ENCODE measurements around the gene FAM216A. TPM values are rescaled to one million over a fixed set of nuclear protein-coding genes. Genes with fewer than 3 reads are reported as not detected.
"Not testable (repeated sequence)": the region's sequence is repeated elsewhere in the genome, so short reads cannot be mapped to it uniquely, and the experiment has no call there.

FAM216A gene
- total and polyA plus RNA-seq, 9 donors: 12.2 to 18.3 (median 14.7) TPM

DNA sequence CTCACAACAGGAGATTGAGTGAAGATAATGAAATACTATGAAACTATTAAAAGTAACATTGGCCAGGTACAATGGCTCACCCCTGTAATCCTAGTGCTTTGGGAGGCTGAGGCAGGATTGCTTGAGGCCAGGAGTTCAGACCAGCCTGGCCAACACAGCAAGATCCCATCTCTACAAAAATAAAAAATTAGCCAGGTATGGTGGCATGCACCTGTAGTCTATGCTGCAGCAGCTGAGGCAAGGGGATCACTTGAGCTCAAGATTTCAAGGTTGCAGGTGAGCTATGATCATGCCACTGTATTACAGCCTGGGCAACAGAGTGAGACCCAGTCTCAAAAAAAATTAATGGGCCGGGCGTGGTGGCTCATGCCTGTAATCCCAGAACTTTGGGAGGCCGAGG, 48.4 kb downstream of the FAM216A start:
- 87% methylated on average over 3 of the region's 3 CpGs for WGBS (ENCODE audit: insufficient coverage)
- Histone ChIP-seq H3K9me3 (replicated peaks; ENCODE audit: control insufficient read depth, low read depth, low read length) (no peaks in the 10 kb centered on the region), H3K36me3 (ENCODE audit: control insufficient read depth, insufficient read depth, low read length) (no peaks in the 10 kb centered on the region), H3K4me1 (ENCODE audit: control insufficient read depth, insufficient read depth, low read length) (no peaks in the 10 kb centered on the region), H3K27me3 (ENCODE audit: control insufficient read depth, insufficient read depth, low read length) (no peaks in the 10 kb centered on the region), H3K27ac (ENCODE audit: low read length) (no peak overlapping the region), H3K4me3 (ENCODE audit: low read length) (no peak overlapping the region)
- no peak for DNase-seq

- not testable (repeated sequence) for H3K27ac ChIP-seq (ENCODE audit: low read length); DNase-seq
- WGBS (ENCODE audit: insufficient coverage): 93% methylated on average over 7 of the region's 8 CpGs
These were observed 49.4 kb downstream of the FAM216A start for GRCh38 chr12:110518014-110518413.

GRCh38 chr12:110520876-110521712, 52.4 kb downstream of the FAM216A start:
- H3K27ac ChIP-seq (ENCODE audit: low read length); DNase-seq; H3K36me3 ChIP-seq (ENCODE audit: control insufficient read depth, insufficient read depth, low read length); H3K4me1 ChIP-seq (ENCODE audit: control insufficient read depth, insufficient read depth, low read length); H3K9me3 ChIP-seq (replicated peaks; ENCODE audit: control insufficient read depth, low read depth, low read length); H3K4me3 ChIP-seq (ENCODE audit: low read length); H3K27me3 ChIP-seq (ENCODE audit: control insufficient read depth, insufficient read depth, low read length): not testable (repeated sequence)
- WGBS (ENCODE audit: insufficient coverage): no CpG with 5 or more reads among the region's 11 CpGs

More at GRCh38 chr12:110518014-110518413, 49.4 kb downstream of the FAM216A start:
- not testable (repeated sequence) for H3K9me3 ChIP-seq (replicated peaks; ENCODE audit: control insufficient read depth, low read depth, low read length); H3K4me1 ChIP-seq (ENCODE audit: control insufficient read depth, insufficient read depth, low read length); H3K4me3 ChIP-seq (ENCODE audit: low read length); H3K27me3 ChIP-seq (ENCODE audit: control insufficient read depth, insufficient read depth, low read length); H3K36me3 ChIP-seq (ENCODE audit: control insufficient read depth, insufficient read depth, low read length)

DNA sequence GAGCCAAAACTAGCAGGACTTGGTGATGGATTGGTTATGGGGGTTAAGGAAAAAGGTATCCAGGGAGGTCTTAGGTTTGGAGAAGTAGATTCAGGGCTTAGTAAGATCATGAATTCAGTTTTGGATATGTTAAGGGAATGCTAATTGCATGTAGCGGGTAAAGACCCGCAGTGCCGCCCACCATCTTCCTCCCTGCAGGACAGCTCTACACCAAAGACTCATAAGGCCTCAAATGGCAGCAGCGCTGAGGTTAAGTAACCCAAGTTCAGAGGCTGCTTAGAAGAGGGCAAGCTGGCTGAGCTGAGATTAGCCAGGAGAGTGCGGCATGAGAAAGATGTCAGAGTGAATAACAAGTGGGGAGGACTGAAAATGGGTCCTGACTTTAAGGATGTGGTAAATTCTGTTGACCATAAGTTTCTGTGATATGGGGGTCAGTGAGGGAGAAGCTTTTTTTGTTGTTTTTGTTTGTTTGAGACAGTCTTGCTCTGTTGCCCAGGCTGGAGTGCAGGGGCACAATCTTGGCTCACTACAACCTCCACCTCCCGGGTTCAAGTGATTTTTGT, 59.7 kb downstream of the FAM216A start:
- H3K4me1 ChIP-seq (ENCODE audit: control insufficient read depth, insufficient read depth, low read length): no peaks in the 10 kb centered on the region
- no peaks in the 10 kb centered on the region for H3K9me3 ChIP-seq (replicated peaks; ENCODE audit: control insufficient read depth, low read depth, low read length)
- peaks cover 2% of the 10 kb centered on the region for H3K36me3 ChIP-seq (ENCODE audit: control insufficient read depth, insufficient read depth, low read length)
- no peak for DNase-seq
- no peaks in the 10 kb centered on the region for H3K27me3 ChIP-seq (ENCODE audit: control insufficient read depth, insufficient read depth, low read length)
- 80% methylated on average over 2 of the region's 6 CpGs for WGBS (ENCODE audit: insufficient coverage)
- H3K4me3 ChIP-seq (ENCODE audit: low read length): no peak overlapping the region
- H3K27ac ChIP-seq (ENCODE audit: low read length): no peak overlapping the region

- WGBS (ENCODE audit: insufficient coverage): no CpG with 5 or more reads among the region's 2 CpGs
- H3K9me3 ChIP-seq (replicated peaks; ENCODE audit: control insufficient read depth, low read depth, low read length): no peaks in the 10 kb centered on the region
- H3K4me3 ChIP-seq (ENCODE audit: low read length): no peak overlapping the region
- no peaks in the 10 kb centered on the region for H3K4me1 ChIP-seq (ENCODE audit: control insufficient read depth, insufficient read depth, low read length)
- no peak overlapping the region for H3K27ac ChIP-seq (ENCODE audit: low read length)
- no peak for DNase-seq
- H3K36me3 ChIP-seq (ENCODE audit: control insufficient read depth, insufficient read depth, low read length): peaks cover 5% of the 10 kb centered on the region
- no peaks in the 10 kb centered on the region for H3K27me3 ChIP-seq (ENCODE audit: control insufficient read depth, insufficient read depth, low read length)
These were observed 61.9 kb downstream of the FAM216A start for GRCh38 chr12:110530511-110530910.

DNA sequence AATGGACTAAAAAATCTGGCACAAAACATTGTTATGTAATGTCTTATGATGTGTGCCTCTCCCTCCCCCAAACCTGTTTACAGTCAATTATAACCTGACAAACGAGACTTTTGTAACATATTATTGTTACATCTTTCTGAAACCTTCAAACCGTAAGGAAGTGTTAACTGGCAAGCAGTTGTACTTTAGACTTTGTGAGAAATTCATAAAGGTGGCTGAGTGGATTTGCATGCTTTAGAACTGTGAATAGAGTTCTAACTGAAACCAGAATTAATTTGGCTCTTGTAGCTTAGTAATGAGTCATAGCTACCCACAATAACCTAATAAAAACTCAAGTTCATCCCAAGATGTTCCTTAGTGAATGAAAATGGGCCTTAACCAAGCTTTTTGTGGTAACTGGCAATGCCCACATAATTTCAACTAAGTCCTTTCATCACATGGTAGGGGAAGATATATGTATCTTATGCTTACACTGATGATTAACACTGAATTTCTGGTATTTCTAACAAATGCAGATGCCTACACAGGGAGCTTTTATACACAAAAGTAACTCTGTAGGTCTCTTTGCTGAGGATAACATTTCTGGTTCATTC, 63.2 kb downstream of the FAM216A start:
- peaks cover 13% of the 10 kb centered on the region for H3K36me3 ChIP-seq (ENCODE audit: control insufficient read depth, insufficient read depth, low read length)
- DNase-seq: no peak
- H3K4me3 ChIP-seq (ENCODE audit: low read length): no peak overlapping the region
- no CpG with 5 or more reads among the region's 2 CpGs for WGBS (ENCODE audit: insufficient coverage)
- H3K27me3 ChIP-seq (ENCODE audit: control insufficient read depth, insufficient read depth, low read length): no peaks in the 10 kb centered on the region
- H3K27ac ChIP-seq (ENCODE audit: low read length): no peak overlapping the region
- no peaks in the 10 kb centered on the region for H3K9me3 ChIP-seq (replicated peaks; ENCODE audit: control insufficient read depth, low read depth, low read length)
- no peaks in the 10 kb centered on the region for H3K4me1 ChIP-seq (ENCODE audit: control insufficient read depth, insufficient read depth, low read length)

DNA sequence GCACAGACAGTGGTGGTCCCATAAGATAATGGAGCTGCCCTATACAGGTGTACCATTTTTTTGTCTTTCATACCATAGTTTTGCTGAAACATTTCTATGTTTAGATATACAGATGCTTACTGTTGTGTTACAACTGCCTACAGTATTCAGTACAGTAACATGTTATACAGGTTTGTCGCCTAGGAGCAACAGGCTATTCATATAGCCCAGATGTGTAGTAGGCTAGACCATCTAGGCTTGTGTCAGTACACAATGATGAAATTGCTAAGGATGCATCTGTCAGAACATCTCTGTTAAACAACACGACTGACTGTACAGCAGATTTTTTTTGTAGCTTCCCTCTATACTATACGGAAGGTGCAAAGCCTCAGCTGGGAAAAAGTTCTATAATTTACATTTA, 64.0 kb downstream of the FAM216A start:
- no peaks in the 10 kb centered on the region for H3K27me3 ChIP-seq (ENCODE audit: control insufficient read depth, insufficient read depth, low read length)
- DNase-seq: no peak
- H3K4me1 ChIP-seq (ENCODE audit: control insufficient read depth, insufficient read depth, low read length): peaks cover 2% of the 10 kb centered on the region
- WGBS (ENCODE audit: insufficient coverage): no CpG with 5 or more reads among the region's 3 CpGs
- no peak overlapping the region for H3K4me3 ChIP-seq (ENCODE audit: low read length)
- H3K36me3 ChIP-seq (ENCODE audit: control insufficient read depth, insufficient read depth, low read length): peaks cover 16% of the 10 kb centered on the region
- no peaks in the 10 kb centered on the region for H3K9me3 ChIP-seq (replicated peaks; ENCODE audit: control insufficient read depth, low read depth, low read length)
- H3K27ac ChIP-seq (ENCODE audit: low read length): no peak overlapping the region

GRCh38 chr12:110533607-110534006, 65.0 kb downstream of the FAM216A start:
- no peak overlapping the region for H3K27ac ChIP-seq (ENCODE audit: low read length)
- no peaks in the 10 kb centered on the region for H3K9me3 ChIP-seq (replicated peaks; ENCODE audit: control insufficient read depth, low read depth, low read length)
- no peak overlapping the region for H3K4me3 ChIP-seq (ENCODE audit: low read length)
- no peaks in the 10 kb centered on the region for H3K27me3 ChIP-seq (ENCODE audit: control insufficient read depth, insufficient read depth, low read length)
- no CpG with 5 or more reads among the region's 6 CpGs for WGBS (ENCODE audit: insufficient coverage)
- DNase-seq: no peak
- peaks cover 6% of the 10 kb centered on the region for H3K4me1 ChIP-seq (ENCODE audit: control insufficient read depth, insufficient read depth, low read length)
- peaks cover 26% of the 10 kb centered on the region for H3K36me3 ChIP-seq (ENCODE audit: control insufficient read depth, insufficient read depth, low read length)

- no CpG with 5 or more reads among the region's 6 CpGs for WGBS (ENCODE audit: insufficient coverage)
- Histone ChIP-seq H3K9me3 (replicated peaks; ENCODE audit: control insufficient read depth, low read depth, low read length) (no peaks in the 10 kb centered on the region), H3K4me3 (ENCODE audit: low read length) (no peak overlapping the region), H3K27ac (ENCODE audit: low read length) (no peak overlapping the region), H3K4me1 (ENCODE audit: control insufficient read depth, insufficient read depth, low read length) (peaks cover 6% of the 10 kb centered on the region), H3K27me3 (ENCODE audit: control insufficient read depth, insufficient read depth, low read length) (no peaks in the 10 kb centered on the region), H3K36me3 (ENCODE audit: control insufficient read depth, insufficient read depth, low read length) (peaks cover 29% of the 10 kb centered on the region)
- DNase-seq: no peak
These were observed 66.2 kb downstream of the FAM216A start for GRCh38 chr12:110534811-110535210.

DNA sequence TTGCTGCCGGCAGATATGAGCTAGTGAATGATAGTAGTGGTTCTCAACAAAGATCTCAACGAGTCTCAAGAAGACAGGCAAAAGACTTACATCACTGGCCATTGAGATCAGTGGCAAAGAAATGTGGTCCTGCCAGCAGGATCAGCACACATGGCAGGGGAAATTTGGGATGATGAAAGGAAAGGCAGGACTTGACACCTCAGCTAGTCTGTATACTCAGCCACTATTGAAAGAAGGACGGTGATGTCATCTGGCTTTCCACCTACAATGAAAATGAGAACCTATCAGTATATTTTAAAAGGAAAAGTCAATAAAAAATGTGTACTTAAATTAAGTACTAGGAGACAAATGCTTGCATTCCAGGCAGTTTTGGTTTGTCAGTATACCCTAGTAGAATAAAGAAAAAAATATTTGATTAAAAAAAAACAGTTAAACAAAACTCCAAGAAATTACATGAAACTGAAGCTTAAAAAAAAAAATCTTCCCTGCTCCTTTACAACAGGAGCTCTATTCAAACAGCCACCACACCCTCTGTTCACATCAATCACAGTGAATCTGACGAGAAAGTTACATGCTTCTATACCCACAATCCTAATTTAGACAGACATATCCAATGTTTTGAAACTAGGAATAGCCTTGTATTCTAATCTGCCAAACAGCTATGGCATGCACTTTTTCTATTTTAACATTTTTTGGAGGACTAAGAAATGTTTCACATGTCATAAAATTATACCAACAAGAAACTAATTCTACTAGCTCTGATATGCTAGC, 68.4 kb downstream of the FAM216A start:
- no peaks in the 10 kb centered on the region for H3K27me3 ChIP-seq (ENCODE audit: control insufficient read depth, insufficient read depth, low read length)
- peaks cover 6% of the 10 kb centered on the region for H3K4me1 ChIP-seq (ENCODE audit: control insufficient read depth, insufficient read depth, low read length)
- no peaks in the 10 kb centered on the region for H3K9me3 ChIP-seq (replicated peaks; ENCODE audit: control insufficient read depth, low read depth, low read length)
- H3K36me3 ChIP-seq (ENCODE audit: control insufficient read depth, insufficient read depth, low read length): peaks cover 29% of the 10 kb centered on the region
- 94% methylated on average over 2 of the region's 4 CpGs for WGBS (ENCODE audit: insufficient coverage)
- H3K4me3 ChIP-seq (ENCODE audit: low read length): no peak overlapping the region
- H3K27ac ChIP-seq (ENCODE audit: low read length): no peak overlapping the region
- DNase-seq: peak; percentile 31

Data from muscle of leg (tissue), 11 donors.